SU-DHL-6 (cell line): ENCODE data around the gene FOSL2.

Experiments
- EZH2phosphoT487 ChIP-seq: fragments of 200-600 bp; sonication (generic), shearing (Covaris generic); conservative IDR thresholded peaks from 2 replicates; pipeline ENCODE4 v1.6.1; 2018; ENCODE audit warnings: mild to moderate bottlenecking, antibody characterized with exemption, low read length, moderate library complexity, mixed read lengths
- TF ChIP-seq, protein P1 (sequence below): fragments of 200-600 bp; sonication (generic); IDR thresholded peaks from one replicate; pipeline ENCODE4 v1.5.1; 2017; ENCODE audit warnings: antibody characterized with exemption, mild to moderate bottlenecking, low read length, moderate library complexity; ENCODE audit not compliant: insufficient read depth, poor library complexity, severe bottlenecking

DNA sequence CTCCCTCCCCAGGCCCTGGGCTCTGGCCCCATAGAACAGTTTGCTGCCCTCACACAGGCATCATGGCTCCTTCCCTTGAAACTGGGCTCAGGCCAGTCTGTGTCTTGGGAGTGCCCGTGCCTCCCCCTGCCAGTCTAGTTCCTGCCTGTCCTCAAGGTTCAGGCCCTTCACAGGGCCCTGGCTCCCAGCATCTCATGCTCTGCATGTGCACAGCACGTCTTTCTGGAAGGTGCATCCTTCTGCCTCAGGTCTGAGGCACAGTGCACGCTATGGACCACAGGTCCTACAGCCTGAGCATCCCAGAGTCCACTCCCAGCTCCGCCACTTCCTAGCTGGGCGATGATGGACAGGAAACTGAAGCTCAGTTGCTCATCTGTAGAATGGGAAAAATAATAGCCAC is 35.6 kb upstream of the FOSL2 start:
- TF ChIP-seq, protein P1, sequence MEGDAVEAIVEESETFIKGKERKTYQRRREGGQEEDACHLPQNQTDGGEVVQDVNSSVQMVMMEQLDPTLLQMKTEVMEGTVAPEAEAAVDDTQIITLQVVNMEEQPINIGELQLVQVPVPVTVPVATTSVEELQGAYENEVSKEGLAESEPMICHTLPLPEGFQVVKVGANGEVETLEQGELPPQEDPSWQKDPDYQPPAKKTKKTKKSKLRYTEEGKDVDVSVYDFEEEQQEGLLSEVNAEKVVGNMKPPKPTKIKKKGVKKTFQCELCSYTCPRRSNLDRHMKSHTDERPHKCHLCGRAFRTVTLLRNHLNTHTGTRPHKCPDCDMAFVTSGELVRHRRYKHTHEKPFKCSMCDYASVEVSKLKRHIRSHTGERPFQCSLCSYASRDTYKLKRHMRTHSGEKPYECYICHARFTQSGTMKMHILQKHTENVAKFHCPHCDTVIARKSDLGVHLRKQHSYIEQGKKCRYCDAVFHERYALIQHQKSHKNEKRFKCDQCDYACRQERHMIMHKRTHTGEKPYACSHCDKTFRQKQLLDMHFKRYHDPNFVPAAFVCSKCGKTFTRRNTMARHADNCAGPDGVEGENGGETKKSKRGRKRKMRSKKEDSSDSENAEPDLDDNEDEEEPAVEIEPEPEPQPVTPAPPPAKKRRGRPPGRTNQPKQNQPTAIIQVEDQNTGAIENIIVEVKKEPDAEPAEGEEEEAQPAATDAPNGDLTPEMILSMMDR = no peak
- TF ChIP-seq EZH2phosphoT487 = no peak
